NOMO-1 (cell line): ENCODE measurements around the gene RTP1.
"Not testable (repeated sequence)": the region's sequence is repeated elsewhere in the genome, so short reads cannot be mapped to it uniquely, and the experiment has no call there.

Source experiments
- DNase-seq, 2 experiments: peaks; one replicate each; lab custom pipeline; 2025; ENCODE audit not compliant: unreplicated experiment in 2 of 2; lab: John Stamatoyannopoulos, UW

RTP1 gene

DNA sequence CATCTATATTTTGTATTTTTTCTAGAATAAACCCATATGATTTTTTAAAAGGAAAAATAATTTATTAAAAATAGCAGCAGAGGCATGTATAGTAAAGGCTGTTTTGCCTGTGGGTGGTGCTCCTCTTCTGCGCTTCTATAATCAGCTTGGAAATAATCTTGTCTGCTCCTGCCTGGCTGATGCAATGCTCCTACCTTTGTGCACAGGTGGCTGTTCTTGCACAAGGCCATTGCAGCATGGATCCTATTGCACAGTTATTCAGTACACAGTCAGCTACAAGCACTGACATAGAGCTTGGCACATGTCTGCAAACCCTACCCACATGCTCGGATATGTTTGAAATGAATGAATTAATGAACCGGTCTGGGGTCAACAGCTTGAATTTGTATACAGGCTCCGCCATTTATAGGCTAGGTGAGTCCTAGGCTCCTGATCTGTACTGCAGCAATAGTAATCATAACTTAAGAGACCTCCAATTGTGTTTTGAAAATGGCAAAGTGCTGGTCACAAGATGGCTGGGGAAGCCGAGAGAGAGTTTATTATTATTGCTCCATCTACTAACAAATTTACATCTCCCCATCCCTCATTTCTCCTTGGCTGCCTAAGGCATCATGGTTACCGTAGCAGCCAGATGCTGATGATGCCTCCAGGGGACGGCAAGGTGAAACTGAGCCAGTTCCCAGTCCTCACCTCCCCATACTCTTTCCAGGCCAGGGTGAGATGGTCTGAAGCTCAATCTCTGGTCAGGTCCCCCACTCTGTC lies 532 bp upstream of the RTP1 start:
- DNase-seq = no peak

DNA sequence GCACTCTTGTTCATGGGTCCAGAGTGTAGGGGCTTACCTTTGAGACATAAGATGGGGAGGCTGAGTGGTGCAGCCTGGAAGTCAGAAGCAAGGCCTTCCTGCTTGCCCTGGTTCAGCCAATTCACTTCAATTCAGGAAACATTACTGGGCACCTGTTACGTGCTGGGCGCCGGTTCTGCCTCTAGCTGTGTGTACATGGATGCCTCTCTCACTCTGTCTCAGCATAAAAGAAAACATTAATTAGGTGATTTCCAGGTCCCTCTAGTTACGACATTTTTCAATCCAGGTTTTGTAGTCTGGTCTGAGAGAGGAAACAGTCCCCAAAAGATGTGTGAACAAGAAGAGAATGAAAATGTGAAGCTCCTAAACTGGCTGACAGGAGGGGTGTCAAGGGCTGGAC lies 1.2 kb downstream of the RTP1 start:
- no peak for DNase-seq

- not testable (repeated sequence) for DNase-seq
Measured at GRCh38 chr3:187199463-187200050, 2.3 kb downstream of the RTP1 start.

- no peak for DNase-seq
Measured at GRCh38 chr3:187205683-187206082, 8.4 kb downstream of the RTP1 start.

- no peak for DNase-seq
Measured at GRCh38 chr3:187207062-187207461, 9.8 kb downstream of the RTP1 start.

- no peak for DNase-seq
Measured at GRCh38 chr3:187207624-187208023, 10.3 kb downstream of the RTP1 start.

- DNase-seq = no peak
Measured at GRCh38 chr3:187208159-187208558, 10.9 kb downstream of the RTP1 start.

- DNase-seq = no peak
Measured at GRCh38 chr3:187209491-187209890, 12.2 kb downstream of the RTP1 start.

GRCh38 chr3:187210091-187210490 lies 12.8 kb downstream of the RTP1 start:
- no peak for DNase-seq

GRCh38 chr3:187210545-187211327 lies 13.4 kb downstream of the RTP1 start:
- no peak for DNase-seq

- no peak for DNase-seq
Measured at GRCh38 chr3:187211532-187212195, 14.4 kb downstream of the RTP1 start.

- DNase-seq = no peak
Measured at GRCh38 chr3:187212196-187212545, 14.9 kb downstream of the RTP1 start.

DNA sequence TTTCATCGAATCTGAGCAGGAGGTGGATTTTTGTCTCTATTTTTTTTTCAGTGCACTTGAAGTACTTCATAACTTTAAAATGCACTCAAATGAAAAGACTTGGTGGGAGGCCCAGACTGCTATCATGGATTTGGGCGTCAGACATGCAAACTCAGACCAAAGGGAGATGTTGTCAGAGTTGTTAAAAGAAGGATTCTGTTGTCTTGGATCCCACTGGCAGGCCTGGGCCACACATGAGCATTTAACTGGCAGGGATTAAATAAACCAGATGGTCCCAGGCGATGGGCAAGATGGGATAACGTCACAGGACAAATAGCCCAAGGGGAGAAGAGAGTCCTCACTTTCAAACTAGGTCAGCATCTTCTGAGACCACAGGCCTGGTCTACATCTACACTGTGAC lies 15.4 kb downstream of the RTP1 start:
- DNase-seq = no peak

GRCh38 chr3:187213616-187214015 lies 16.3 kb downstream of the RTP1 start:
- DNase-seq = no peak

DNA sequence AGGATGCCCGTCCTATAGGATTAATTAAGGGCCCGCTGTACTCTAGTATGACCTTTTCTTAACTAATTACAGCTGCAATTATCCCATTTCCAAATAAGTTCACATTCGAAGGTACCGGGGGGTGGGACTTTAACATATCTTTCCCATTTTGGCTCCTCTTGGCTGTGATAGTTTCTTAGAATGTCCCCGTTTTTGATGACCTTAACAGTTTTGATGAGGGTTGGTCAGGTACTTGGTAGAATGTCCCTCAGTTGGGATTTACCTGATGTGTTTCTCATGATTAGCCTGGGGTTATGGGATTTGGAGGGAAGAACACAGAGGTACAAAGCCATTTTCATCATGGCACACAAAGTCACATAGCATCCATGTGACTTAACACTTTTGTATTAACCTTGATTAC lies 18.2 kb downstream of the RTP1 start:
- DNase-seq = no peak

GRCh38 chr3:187222801-187223200 lies 25.5 kb downstream of the RTP1 start:
- no peak for DNase-seq

DNA sequence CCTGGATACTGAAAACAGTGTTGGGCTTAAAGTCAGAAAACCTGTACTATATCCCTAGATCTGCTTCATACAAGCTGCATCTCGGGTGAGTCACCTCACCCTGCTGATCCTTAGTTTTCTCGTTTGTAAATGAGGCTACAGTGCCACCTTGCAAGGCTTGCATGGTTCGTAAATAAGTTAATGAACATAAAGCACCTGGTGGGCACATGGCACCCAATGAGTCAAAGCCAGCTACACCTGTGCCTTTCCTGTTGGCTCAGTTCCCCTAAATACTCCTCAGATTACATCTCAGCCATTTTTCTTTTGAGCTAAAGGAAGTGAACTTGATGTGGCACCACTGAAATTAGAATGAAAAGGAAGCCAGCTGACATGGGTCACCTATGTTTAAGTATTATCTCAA lies 26.5 kb downstream of the RTP1 start:
- DNase-seq = no peak

DNA sequence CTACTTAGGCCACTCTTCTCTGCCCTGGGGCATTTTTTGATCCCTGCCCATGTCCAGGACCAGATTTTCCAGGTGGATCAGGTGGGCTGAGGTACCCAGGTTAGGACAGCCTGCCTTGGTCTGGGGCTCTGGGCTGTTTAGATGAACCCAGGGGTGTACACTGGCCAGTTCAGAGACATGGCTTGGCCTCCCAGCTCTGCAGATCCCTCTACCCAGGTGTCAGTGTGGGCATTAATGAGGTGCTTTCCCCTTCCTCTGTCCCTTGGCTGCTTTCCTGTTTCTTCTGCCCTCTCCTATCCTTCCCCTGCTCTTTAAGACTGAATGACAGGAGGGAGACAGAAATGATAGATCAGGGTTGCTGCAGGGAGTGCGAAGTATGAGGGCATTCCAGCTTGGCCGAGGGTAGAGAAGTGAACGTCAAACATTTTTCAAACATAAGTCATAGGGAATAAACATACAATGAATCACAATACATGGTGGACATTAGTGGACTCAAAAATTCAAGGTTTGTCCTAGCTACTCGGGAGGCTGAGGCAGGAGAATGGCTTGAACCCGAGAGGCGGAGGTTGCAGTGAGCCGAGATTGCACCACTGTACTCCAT lies 30.5 kb downstream of the RTP1 start:
- no peak for DNase-seq

GRCh38 chr3:187228740-187229139 lies 31.5 kb downstream of the RTP1 start:
- no peak for DNase-seq

DNA sequence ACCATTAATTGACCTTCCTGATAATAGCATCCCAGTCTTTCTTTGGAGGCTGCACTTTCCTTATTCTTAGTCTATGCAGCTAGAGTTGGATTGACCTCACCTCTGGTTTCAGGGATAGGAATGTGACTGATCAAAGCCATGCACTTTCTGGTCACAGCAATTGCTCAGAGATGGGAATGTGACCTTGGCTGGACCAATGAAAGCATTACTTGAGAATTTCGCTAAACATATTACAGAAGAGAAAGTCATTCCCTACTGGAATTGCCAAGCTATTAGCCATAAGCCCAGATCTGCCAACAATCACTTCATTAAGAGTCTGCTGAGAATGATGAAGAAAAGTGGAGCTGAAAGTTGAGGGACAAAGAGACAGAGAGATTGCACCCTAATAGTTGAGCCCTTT lies 32.7 kb downstream of the RTP1 start:
- no peak for DNase-seq

DNA sequence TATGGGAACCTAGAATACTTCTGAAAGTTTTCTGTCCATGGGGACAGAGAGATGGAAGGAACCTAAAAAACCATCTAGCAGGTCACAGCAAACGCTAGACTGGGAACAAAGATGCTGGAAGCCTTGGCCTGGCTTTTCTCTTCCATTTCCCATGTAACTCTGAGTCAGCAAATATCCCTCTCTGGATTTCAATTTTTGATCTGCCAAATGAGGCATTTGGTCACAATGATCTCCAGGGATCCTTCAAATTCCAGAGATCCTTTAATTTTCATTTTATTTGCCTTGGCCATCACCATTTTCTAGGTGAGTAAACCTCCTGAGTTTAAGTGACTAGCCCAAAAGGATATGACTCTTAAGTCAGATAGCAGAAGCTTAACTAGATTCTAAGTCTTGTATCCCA lies 39.7 kb downstream of the RTP1 start:
- DNase-seq = no peak
